IPS-NIHi7 (cell line): ENCODE measurements around the gene TRIO.

ENCODE experiments used
- DNase-seq: peaks from one replicate; pipeline ENCODE4 v3.0.0; 2012; ENCODE audit warnings: mixed read lengths; ENCODE audit errors: extremely low spot score

The TRIO gene

GRCh38 chr5:14147210-14147609 is 4.1 kb downstream of the TRIO start:
- DNase-seq, result no peak

- DNase-seq, result no peak
Observed at GRCh38 chr5:14148483-14148882, 5.3 kb downstream of the TRIO start.

GRCh38 chr5:14148890-14149671 is 5.9 kb downstream of the TRIO start:
- no peak for DNase-seq

- no peak for DNase-seq
Observed at GRCh38 chr5:14149672-14150274, 6.6 kb downstream of the TRIO start.

- DNase-seq, result no peak
Observed at GRCh38 chr5:14151416-14151815, 8.3 kb downstream of the TRIO start.

- no peak for DNase-seq
Observed at GRCh38 chr5:14153071-14153864, 10.1 kb downstream of the TRIO start.

- DNase-seq, result peak; percentile 47
Observed at GRCh38 chr5:14153932-14154731, 11.0 kb downstream of the TRIO start.

GRCh38 chr5:14155075-14155474 is 11.9 kb downstream of the TRIO start:
- no peak for DNase-seq

GRCh38 chr5:14155739-14156138 is 12.6 kb downstream of the TRIO start:
- no peak for DNase-seq

- DNase-seq, result no peak
Observed at GRCh38 chr5:14156290-14156649, 13.1 kb downstream of the TRIO start.

GRCh38 chr5:14156650-14157492 is 13.7 kb downstream of the TRIO start:
- no peak for DNase-seq

GRCh38 chr5:14157493-14157782 is 14.3 kb downstream of the TRIO start:
- DNase-seq, result no peak

- no peak for DNase-seq
Observed at GRCh38 chr5:14158890-14159666, 15.9 kb downstream of the TRIO start.

GRCh38 chr5:14161825-14162556 is 18.8 kb downstream of the TRIO start:
- no peak for DNase-seq

GRCh38 chr5:14164164-14165163 is 21.3 kb downstream of the TRIO start:
- no peak for DNase-seq

GRCh38 chr5:14165375-14166106 is 22.4 kb downstream of the TRIO start:
- DNase-seq, result peak; percentile 48

GRCh38 chr5:14166437-14166836 is 23.3 kb downstream of the TRIO start:
- no peak for DNase-seq
